Measurements from ENCODE around the gene EVA1A.
"Not testable (repeated sequence)": the region's sequence is repeated elsewhere in the genome, so short reads cannot be mapped to it uniquely, and the experiment has no call there.

Gene EVA1A

GRCh38 chr2:75483878-75484277, 76.9 kb downstream of the EVA1A start:
- no peak for DNase-seq (ENCODE audit: low read depth)

GRCh38 chr2:75482398-75482797, 78.3 kb downstream of the EVA1A start:
- no peak for DNase-seq (ENCODE audit: low read depth)

- no peak for DNase-seq (ENCODE audit: low read depth)
Measured at GRCh38 chr2:75480971-75481836, 79.5 kb downstream of the EVA1A start.

GRCh38 chr2:75477696-75478095, 83.0 kb downstream of the EVA1A start:
- DNase-seq (ENCODE audit: low read depth) = not testable (repeated sequence)

- no peak for DNase-seq (ENCODE audit: low read depth)
Measured at GRCh38 chr2:75476761-75477160, 84.0 kb downstream of the EVA1A start.

GRCh38 chr2:75475976-75476375, 84.8 kb downstream of the EVA1A start:
- no peak for DNase-seq (ENCODE audit: low read depth)

- DNase-seq (ENCODE audit: low read depth) = no peak
Measured at GRCh38 chr2:75475049-75475448, 85.7 kb downstream of the EVA1A start.

- no peak for DNase-seq (ENCODE audit: low read depth)
Measured at GRCh38 chr2:75474115-75474514, 86.6 kb downstream of the EVA1A start.

- DNase-seq (ENCODE audit: low read depth) = no peak
Measured at GRCh38 chr2:75466708-75467311, 93.9 kb downstream of the EVA1A start.

GRCh38 chr2:75465317-75465984, 95.3 kb downstream of the EVA1A start:
- DNase-seq (ENCODE audit: low read depth) = no peak

GRCh38 chr2:75464348-75464946, 96.3 kb downstream of the EVA1A start:
- DNase-seq (ENCODE audit: low read depth) = no peak

- DNase-seq (ENCODE audit: low read depth) = no peak
Measured at GRCh38 chr2:75462721-75463120, 98.0 kb downstream of the EVA1A start.

GRCh38 chr2:75462206-75462605, 98.5 kb downstream of the EVA1A start:
- no peak for DNase-seq (ENCODE audit: low read depth)

- no peak for DNase-seq (ENCODE audit: low read depth)
Measured at GRCh38 chr2:75460630-75461029, 100.1 kb downstream of the EVA1A start.

GRCh38 chr2:75459565-75460310, 101.0 kb downstream of the EVA1A start:
- DNase-seq (ENCODE audit: low read depth) = peak; percentile 88

GRCh38 chr2:75458201-75458600, 102.5 kb downstream of the EVA1A start:
- no peak for DNase-seq (ENCODE audit: low read depth)

- no peak for DNase-seq (ENCODE audit: low read depth)
Measured at GRCh38 chr2:75456825-75457224, 103.9 kb downstream of the EVA1A start.

- DNase-seq (ENCODE audit: low read depth) = no peak
Measured at GRCh38 chr2:75456111-75456510, 104.6 kb downstream of the EVA1A start.

GRCh38 chr2:75454241-75454620, 106.5 kb downstream of the EVA1A start:
- DNase-seq (ENCODE audit: low read depth) = no peak

GRCh38 chr2:75453384-75454240, 107.1 kb downstream of the EVA1A start:
- DNase-seq (ENCODE audit: low read depth) = no peak

GRCh38 chr2:75450068-75450467, 110.7 kb downstream of the EVA1A start:
- no peak for DNase-seq (ENCODE audit: low read depth)
